ENCODE results near the gene SYTL5.

- TF ChIP-seq CTCF (conservative IDR thresholded peaks at IDR 0.05; ENCODE audit: low read depth, low read length): no peak
- TF ChIP-seq EZH2 (IDR thresholded peaks at IDR 0.05; ENCODE audit: low read length, unreplicated experiment): no peak
These were observed 172.0 kb downstream of the SYTL5 start for GRCh38 chrX:38178396-38178795.
